Gastrocnemius medialis (tissue), 4 donors: Measurements from ENCODE around the gene SPSB2. TPM values are rescaled to one million over a fixed set of nuclear protein-coding genes. Genes with fewer than 3 reads are reported as not detected.

Experiments
- ATAC-seq, 2 donors: fragments of 150-250 bp; one replicate each; pipeline ENCODE4 v1.9.1; 2016
- DNase-seq, 2 donors: peaks; one replicate each; pipeline ENCODE4 v3.0.0-alpha.2; 2019
- H3K27ac ChIP-seq, 4 donors: fragments of 200-600 bp; sonication (generic); 1 replicate in 1 of 4; 2 replicates in 3 of 4; pipeline ENCODE4 v1.5.1; 2016 to 2018; ENCODE audit warnings: mild to moderate bottlenecking in 2 of 4, moderate library complexity in 1 of 4
- H3K27me3 ChIP-seq, 3 donors: fragments of 200-600 bp; sonication (generic) in 2 of 3; 1 replicate in 1 of 3; 2 replicates in 2 of 3; pipeline versions ENCODE4 v1.5.1 to v1.6.0; 2016 to 2019; ENCODE audit warnings: mild to moderate bottlenecking in 1 of 3, moderate library complexity in 1 of 3
- H3K36me3 ChIP-seq, 2 donors: fragments of 200-600 bp; sonication (generic) in 1 of 2; one replicate each; pipeline ENCODE4 v1.5.1; 2017 to 2018
- H3K4me1 ChIP-seq, 2 donors: fragments of 200-600 bp; sonication (generic) in 1 of 2; one replicate each; pipeline ENCODE4 v1.5.1; 2016 to 2017; ENCODE audit warnings: mild to moderate bottlenecking in 2 of 2
- H3K4me3 ChIP-seq, 4 donors: fragments of 200-600 bp; sonication (generic) in 3 of 4; 1 replicate in 1 of 4; 2 replicates in 3 of 4; pipeline ENCODE4 v1.5.1; 2016 to 2019; ENCODE audit warnings: mild to moderate bottlenecking in 2 of 4
- H3K9me3 ChIP-seq, 3 donors: fragments of 200-600 bp; sonication (generic) in 2 of 3; 1 replicate in 1 of 3; 2 replicates in 2 of 3; pipeline ENCODE4 v1.5.1; 2016 to 2019
- CTCF ChIP-seq, 5 experiments: fragments of 450-650 bp in 3 of 5; fragments of 200-600 bp in 2 of 5; sonication (generic) in 2 of 5; IDR thresholded peaks in 4 of 5; conservative IDR thresholded peaks in 1 of 5; 1 replicate in 4 of 5; 2 replicates in 1 of 5; pipeline ENCODE4 v1.5.1; 2016 to 2019; ENCODE audit warnings: antibody characterized with exemption in 5 of 5, mild to moderate bottlenecking in 3 of 5, moderate library complexity in 3 of 5
- POLR2A ChIP-seq, 2 donors: fragments of 450-650 bp; IDR thresholded peaks; one replicate each; pipeline ENCODE4 v1.6.1; 2017; ENCODE audit warnings: antibody characterized with exemption in 2 of 2, mild to moderate bottlenecking in 2 of 2, moderate library complexity in 2 of 2
- in situ Hi-C, 4 donors: fragments of 200-750 bp; cut with MboI; loops; one replicate each; pipeline versions ENCODE4 v1.15.0 to v1.8.0; 2017; ENCODE audit warnings: low sequenced_read_pairs in 4 of 4
- intact Hi-C: fragments of 100-400 bp; cut with DNase I; formaldehyde crosslinking; loops from one replicate; pipeline ENCODE4 v1.15.1; 2023; ENCODE audit warnings: low total_unique reads
- total RNA-seq, 4 donors: library from RNA; depleted of rRNA; stranded (reverse); fragments of >200 nt; gene quantifications; one replicate each; pipeline versions ENCODE4 v1.1.0 to v1.2.3, GENCODE V29; 2016

The SPSB2 gene
- total RNA-seq, 4 donors from 2014 or later, result 4.6 to 10.0 (median 5.0) TPM

GRCh38 chr12:6860942-6861341 is 12.2 kb downstream of the SPSB2 start:
- no peak overlapping the region for H3K27ac ChIP-seq
- H3K4me3 ChIP-seq, result no peak overlapping the region
- in situ Hi-C loops (no loop called here), intact Hi-C loops (no loop called here)
- peaks cover 0 to 100% of the 10 kb centered on the region in 2 donors for H3K36me3 ChIP-seq
- H3K4me1 ChIP-seq, result no peaks in the 10 kb centered on the region
- no peak for ATAC-seq
- no peak for TF ChIP-seq CTCF (IDR thresholded peaks at IDR 0.05 in 4 of 5, conservative IDR thresholded peaks at IDR 0.05 in 1 of 5)
- no peak for TF ChIP-seq POLR2A (IDR thresholded peaks at IDR 0.05)
- no peak for DNase-seq
- no peaks in the 10 kb centered on the region for H3K27me3 ChIP-seq
- no peaks in the 10 kb centered on the region for H3K9me3 ChIP-seq

- Histone ChIP-seq H3K36me3 (peaks cover 0 to 98% of the 10 kb centered on the region in 2 donors), H3K27me3 (no peaks in the 10 kb centered on the region), H3K27ac (no peak overlapping the region), H3K4me1 (no peaks in the 10 kb centered on the region), H3K4me3 (no peak overlapping the region), H3K9me3 (no peaks in the 10 kb centered on the region)
- intact Hi-C loops, result no loop called here
- no peak for TF ChIP-seq POLR2A (IDR thresholded peaks at IDR 0.05)
- no peak for TF ChIP-seq CTCF (IDR thresholded peaks at IDR 0.05 in 4 of 5, conservative IDR thresholded peaks at IDR 0.05 in 1 of 5)
- DNase-seq (no peak), ATAC-seq (no peak)
- in situ Hi-C loops, result no loop called here
These were observed 13.0 kb downstream of the SPSB2 start for GRCh38 chr12:6860116-6860515.

- TF ChIP-seq CTCF (IDR thresholded peaks at IDR 0.05 in 4 of 5, conservative IDR thresholded peaks at IDR 0.05 in 1 of 5) (no peak), POLR2A (IDR thresholded peaks at IDR 0.05) (no peak)
- no peak for DNase-seq
- peaks cover 0 to 85% of the 10 kb centered on the region in 2 donors for H3K36me3 ChIP-seq
- no peak overlapping the region for H3K27ac ChIP-seq
- in situ Hi-C loops, result no loop called here
- H3K9me3 ChIP-seq, result no peaks in the 10 kb centered on the region
- intact Hi-C loops, result loop anchor here (10.0 kb wide), 1 partner anchor 304 kb away; the partner anchor contains the start of gene IFFO1
- no peak for ATAC-seq
- H3K27me3 ChIP-seq, result no peaks in the 10 kb centered on the region
- no peak overlapping the region for H3K4me3 ChIP-seq
- peaks cover under 1 to 3% of the 10 kb centered on the region in 2 donors for H3K4me1 ChIP-seq
These were observed 14.3 kb downstream of the SPSB2 start for GRCh38 chr12:6858799-6859198.

- ATAC-seq (no peak), DNase-seq (no peak)
- H3K4me1 ChIP-seq, result peaks cover 13 to 17% of the 10 kb centered on the region in 2 donors
- H3K9me3 ChIP-seq, result no peaks in the 10 kb centered on the region
- no peak for TF ChIP-seq POLR2A (IDR thresholded peaks at IDR 0.05)
- no peak for TF ChIP-seq CTCF (IDR thresholded peaks at IDR 0.05 in 4 of 5, conservative IDR thresholded peaks at IDR 0.05 in 1 of 5)
- in situ Hi-C loops (no loop called here), intact Hi-C loops (loop anchor here (10.0 kb wide), 1 partner anchor 301 kb away; the partner anchor contains the start of gene IFFO1)
- no peaks in the 10 kb centered on the region for H3K27me3 ChIP-seq
- peaks cover 0 to 50% of the 10 kb centered on the region in 2 donors for H3K36me3 ChIP-seq
- no peak overlapping the region for H3K27ac ChIP-seq
- no peak overlapping the region for H3K4me3 ChIP-seq
These were observed 17.8 kb downstream of the SPSB2 start for GRCh38 chr12:6855322-6855721.

GRCh38 chr12:6854036-6854435 is 19.1 kb downstream of the SPSB2 start:
- Histone ChIP-seq H3K4me3 (no peak overlapping the region), H3K36me3 (peaks cover 0 to 37% of the 10 kb centered on the region in 2 donors), H3K4me1 (peaks cover 13 to 17% of the 10 kb centered on the region in 2 donors), H3K27ac (peak overlapping the region in 1 of 4 donors; percentile 96), H3K9me3 (no peaks in the 10 kb centered on the region), H3K27me3 (no peaks in the 10 kb centered on the region)
- in situ Hi-C loops (no loop called here), intact Hi-C loops (loop anchor here (10.0 kb wide), 1 partner anchor 299 kb away; the partner anchor contains the start of gene IFFO1)
- TF ChIP-seq CTCF (IDR thresholded peaks at IDR 0.05 in 4 of 5, conservative IDR thresholded peaks at IDR 0.05 in 1 of 5) (no peak), POLR2A (IDR thresholded peaks at IDR 0.05) (no peak)
- DNase-seq (no peak), ATAC-seq (no peak)
